ENCODE results near the gene DTWD2. TPM values are rescaled to one million over a fixed set of nuclear protein-coding genes. Genes with fewer than 3 reads are reported as not detected.
"Not testable (repeated sequence)": the region's sequence is repeated elsewhere in the genome, so short reads cannot be mapped to it uniquely, and the experiment has no call there.

Gene DTWD2
- total RNA-seq, 1 donor from 2014 or later: 11.8 TPM

DNA sequence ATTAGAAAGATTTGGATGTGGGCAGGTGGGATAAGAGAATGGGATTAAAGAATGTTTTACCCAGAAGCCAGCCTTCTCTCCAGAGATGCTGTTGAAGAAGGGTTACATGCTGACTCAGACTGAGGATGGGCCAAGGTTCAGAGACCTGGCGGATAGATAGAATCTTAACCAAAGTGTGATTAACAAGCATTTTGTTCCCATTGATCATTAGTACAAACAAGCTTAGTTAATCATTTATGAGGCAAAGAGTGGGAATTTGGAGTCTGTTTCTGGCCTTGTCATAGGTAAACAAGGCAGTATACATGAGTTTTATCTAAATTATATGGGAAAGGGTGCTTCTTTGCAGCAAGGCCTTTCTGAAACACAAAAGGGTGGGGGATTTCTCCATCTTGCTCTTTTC lies 20.8 kb upstream of the DTWD2 start:
- DNase-seq (no peak), ATAC-seq (ENCODE audit: poor library complexity) (no peak)
- intact Hi-C loops (cut with DNase I): no loop called here

DNA sequence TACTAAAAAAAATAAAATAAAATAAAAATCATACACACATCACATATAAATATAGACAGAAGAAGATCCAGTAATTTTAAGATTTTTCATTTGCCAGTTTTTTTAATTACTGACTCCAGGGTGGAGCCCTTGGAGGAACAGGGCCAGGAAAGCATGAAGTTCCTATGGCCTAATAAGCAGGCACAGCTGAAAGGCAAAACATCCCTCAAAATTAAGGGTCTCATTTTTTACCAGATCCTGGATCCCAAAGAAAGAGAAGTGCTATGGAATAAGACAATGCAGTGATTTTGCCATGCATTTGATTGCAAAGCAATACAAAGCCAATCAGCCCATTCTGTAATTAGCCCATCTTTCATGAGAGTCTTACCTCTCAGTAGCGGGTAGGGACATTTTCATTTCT lies 11.3 kb upstream of the DTWD2 start:
- ATAC-seq (ENCODE audit: poor library complexity): no peak
- intact Hi-C loops (cut with DNase I): no loop called here
- no peak for DNase-seq

DNA sequence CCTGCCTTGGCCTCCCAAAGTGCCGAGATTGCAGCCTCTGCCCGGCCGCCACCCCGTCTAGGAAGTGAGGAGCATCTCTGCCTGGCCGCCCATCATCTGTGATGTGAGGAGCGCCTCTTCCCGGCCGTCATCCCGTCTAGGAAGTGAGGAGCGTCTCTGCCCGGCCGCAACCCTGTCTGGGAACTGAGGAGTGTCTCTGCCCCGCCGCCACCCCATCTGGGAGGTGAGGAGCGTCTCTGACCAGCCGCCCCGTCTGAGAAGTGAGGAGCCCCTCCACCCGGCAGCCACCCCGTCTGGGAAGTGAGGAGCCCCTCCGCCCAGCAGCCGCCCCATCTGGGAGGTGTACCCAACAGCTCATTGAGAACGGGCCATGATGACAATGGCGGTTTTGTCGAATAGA lies 10.5 kb upstream of the DTWD2 start:
- ATAC-seq (ENCODE audit: poor library complexity); intact Hi-C loops (cut with DNase I): not testable (repeated sequence)

DNA sequence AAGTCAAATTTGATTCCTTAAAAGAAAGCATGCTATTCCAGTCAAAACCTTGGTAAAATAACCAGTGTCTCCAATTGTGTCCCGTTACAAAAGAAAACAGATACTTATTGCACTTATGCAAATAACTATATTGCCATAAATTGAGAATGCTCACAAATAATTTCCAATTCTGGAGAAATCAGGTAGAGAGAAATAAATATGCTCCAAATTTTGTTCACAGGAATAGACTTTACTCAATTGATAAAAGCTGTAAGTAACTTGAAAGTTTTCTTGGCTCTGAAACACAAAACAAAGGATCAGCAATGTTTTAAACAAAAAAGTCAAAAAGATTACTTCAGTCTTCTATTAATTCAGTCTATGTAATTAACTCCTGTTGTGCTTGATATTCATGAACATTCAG lies 7.8 kb upstream of the DTWD2 start:
- intact Hi-C loops (cut with DNase I): no loop called here
- DNase-seq (no peak), ATAC-seq (ENCODE audit: poor library complexity) (no peak)

More for the DNA sequence above, 10.5 kb upstream of the DTWD2 start:
- not testable (repeated sequence) for DNase-seq

DNA sequence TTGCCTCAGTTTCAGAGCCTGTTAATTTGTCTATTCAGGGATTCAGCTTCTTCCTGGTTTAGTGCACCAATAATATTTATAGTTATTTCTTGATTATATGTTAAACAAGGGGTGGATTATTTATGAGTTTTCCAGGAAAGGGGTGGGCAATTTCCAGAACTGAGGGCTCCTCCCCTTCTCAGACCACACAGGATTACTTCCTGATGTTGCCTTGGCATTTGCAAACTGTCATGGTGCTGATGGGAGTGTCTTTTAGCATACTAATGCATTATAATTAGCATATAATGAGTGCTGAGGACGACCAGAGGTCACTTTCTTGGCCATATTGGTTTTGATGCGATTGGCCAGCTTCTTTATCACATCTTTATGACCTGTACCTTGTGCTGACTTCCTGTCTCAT lies 6.2 kb upstream of the DTWD2 start:
- no peak for DNase-seq
- intact Hi-C loops (cut with DNase I): no loop called here
- no peak for ATAC-seq (ENCODE audit: poor library complexity)

DNA sequence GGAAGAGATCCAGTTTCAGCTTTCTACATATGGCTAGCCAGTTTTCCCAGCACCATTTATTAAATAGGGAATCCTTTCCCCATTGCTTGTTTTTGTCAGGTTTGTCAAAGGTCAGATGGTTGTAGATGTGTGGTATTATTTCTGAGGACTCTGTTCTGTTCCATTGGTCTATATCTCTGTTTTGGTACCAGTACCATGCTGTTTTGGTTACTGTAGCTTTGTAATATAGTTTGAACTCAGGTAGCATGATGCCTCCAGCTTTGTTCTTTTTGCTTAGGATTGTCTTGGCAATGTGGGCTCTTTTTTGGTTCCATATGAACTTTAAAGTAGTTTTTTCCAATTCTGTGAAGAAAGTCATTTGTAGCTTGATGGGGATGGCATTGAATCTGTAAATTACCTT lies 4.8 kb upstream of the DTWD2 start:
- intact Hi-C loops (cut with DNase I); DNase-seq; ATAC-seq (ENCODE audit: poor library complexity): not testable (repeated sequence)

DNA sequence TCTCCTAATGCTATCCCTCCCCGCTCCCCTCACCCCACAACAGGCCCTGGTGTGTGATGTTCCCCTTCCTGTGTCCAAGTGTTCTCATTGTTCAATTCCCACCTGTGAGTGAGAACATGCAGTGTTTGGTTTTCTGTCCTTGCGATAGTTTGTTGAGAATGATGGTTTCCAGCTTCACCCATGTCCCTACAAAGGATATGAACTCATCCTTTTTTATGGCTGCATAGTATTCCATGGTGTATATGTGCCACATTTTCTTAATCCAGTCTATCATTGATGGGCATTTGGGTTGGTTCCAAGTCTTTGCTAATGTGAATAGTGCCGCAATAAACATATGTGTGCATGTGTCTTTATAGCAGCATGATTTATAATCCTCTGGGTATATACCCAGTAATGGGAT lies 3.7 kb upstream of the DTWD2 start:
- intact Hi-C loops (cut with DNase I); DNase-seq; ATAC-seq (ENCODE audit: poor library complexity): not testable (repeated sequence)

DNA sequence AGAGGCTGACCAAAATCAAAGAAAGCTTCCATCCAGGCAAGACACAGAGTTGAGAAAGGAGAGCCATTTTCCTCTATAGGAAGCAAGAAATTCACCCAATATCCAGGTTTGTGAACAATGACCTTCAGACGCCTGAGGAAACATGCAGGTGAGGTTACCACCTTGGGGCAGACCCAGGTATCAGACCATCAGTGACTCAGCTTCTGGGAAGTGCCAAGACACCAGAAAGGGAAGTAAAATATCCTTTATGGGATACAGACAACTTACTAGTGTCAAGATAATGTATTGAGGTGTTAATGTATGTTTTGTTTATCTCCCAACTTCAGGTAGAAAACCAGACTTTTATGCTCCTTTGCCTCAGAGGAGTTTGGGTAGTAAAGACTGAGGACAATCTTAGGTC lies 2.2 kb upstream of the DTWD2 start:
- no peak for DNase-seq
- intact Hi-C loops (cut with DNase I): no loop called here
- no peak for ATAC-seq (ENCODE audit: poor library complexity)

DNA sequence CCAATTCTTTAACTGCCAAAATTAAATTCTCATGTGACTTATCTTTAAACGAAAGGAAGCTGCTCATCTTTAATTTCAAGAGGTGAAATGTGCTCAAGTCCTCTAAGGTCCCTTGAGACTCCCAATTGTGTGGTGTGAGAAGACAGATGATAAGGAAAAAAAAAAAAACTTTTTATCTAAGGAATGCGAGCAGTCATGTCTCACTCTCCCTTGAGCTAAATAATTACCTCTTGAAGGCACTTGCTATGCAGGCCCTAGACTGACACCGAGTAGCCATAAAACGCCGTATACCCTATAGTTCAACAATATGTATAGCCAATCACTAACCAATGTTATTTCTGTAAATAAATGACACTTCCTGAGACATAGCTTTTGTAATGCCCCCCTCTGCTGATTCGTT lies 1.5 kb upstream of the DTWD2 start:
- intact Hi-C loops (cut with DNase I): loop anchor here (2.0 to 5.0 kb wide), 2 partner anchors 81 to 427 kb away; partner anchors contain the start of gene DMXL1
- ATAC-seq (ENCODE audit: poor library complexity): no peak
- DNase-seq: no peak

DNA sequence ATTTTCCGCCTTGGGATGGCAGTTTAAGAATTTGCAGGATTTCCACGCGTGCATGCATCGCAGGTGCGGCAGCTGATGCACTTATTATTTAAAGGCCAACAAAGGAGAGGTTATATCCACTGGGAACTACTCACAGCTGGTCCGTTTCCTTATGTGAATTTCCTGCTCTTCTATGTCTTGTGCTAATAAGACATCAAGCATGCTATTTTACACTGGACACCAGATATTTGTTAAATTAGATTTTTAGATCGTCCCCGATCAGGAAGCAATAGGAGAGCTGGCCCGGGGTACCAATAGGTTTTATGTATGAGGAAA lies 476 bp upstream of the DTWD2 start:
- ATAC-seq (ENCODE audit: poor library complexity) (no peak), DNase-seq (no peak)
- intact Hi-C loops (cut with DNase I): loop anchor here (2.0 to 5.0 kb wide), 2 partner anchors 82 to 428 kb away; partner anchors contain the start of gene DMXL1

DNA sequence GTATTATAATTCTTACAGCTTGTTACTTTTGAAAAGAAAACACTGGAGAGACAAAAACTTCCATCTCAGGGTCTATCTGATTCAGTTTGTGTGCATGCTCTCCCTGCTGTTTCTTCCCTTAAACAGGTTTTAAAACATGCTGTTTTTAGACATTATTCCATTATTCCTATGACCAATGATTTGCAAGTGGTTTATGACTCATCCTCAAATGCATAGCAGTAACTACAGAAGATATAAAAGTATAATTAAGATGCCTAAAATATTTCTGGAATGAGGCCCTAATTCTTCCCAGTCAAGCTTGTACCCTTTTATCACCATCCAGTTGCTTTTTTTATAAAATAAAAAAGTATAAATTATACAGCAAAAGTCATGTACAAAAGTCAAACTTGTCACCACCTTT lies 3.7 kb downstream of the DTWD2 start:
- DNase-seq (no peak), ATAC-seq (ENCODE audit: poor library complexity) (no peak)
- intact Hi-C loops (cut with DNase I): loop anchor here (5.0 kb wide), 1 partner anchor 433 kb away; no protein-coding TSS in a partner anchor

DNA sequence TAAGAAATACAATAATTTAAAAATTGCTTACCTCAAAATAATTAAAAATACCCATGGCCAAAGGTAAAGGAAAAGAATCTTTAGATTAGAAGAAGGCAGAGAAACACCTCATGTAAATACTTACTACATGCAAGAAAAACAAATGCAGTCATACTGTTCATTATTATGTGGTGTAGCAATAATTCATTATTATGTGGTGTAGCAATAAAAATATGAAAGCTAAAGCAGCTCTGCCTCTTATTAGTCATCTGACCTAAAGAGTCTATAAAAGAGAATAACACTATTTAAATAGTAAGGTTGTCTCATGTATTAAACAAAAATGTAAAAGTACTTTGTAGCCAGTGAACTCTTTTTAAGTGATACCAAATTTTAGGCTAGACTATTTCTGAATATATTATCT lies 6.6 kb downstream of the DTWD2 start:
- DNase-seq (no peak), ATAC-seq (ENCODE audit: poor library complexity) (no peak)
- intact Hi-C loops (cut with DNase I): no loop called here

DNA sequence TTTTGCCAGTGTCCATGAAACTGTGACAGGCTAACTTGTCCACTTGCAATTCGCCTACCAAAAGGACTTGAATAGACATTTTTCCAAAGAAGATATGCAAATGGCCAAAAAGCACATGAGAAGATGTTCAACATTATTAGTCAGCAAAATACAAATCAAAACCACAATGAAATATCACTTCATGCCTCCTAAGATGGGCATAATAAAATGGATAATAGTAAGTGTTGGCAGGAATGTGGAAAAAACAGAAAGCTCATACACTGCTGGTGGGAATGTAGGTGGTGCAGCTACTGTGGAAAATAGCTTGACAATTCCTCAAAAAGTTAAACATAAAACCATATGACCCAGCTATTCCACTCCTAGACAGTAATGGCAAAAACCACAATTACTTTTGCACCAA lies 7.9 kb downstream of the DTWD2 start:
- intact Hi-C loops (cut with DNase I): no loop called here
- no peak for ATAC-seq (ENCODE audit: poor library complexity)
- DNase-seq: no peak

DNA sequence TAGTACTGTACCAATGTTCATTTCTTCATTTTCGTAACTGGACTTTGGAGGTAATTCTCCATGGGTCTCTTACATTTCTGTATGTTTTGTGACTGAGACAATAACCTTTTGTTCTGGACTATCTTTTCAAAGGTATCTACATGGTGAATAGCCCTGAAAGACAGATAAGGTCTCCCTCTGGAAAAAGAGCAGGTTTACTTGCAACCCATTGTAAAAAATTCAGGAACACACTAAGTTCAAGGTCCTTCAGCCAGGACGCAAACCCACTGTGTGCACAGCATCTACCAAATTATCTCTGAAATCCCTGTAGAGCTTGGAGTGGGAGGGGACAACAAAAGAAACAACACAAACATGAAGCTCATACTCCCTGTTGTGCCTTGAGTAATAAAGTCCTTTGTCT lies 8.3 kb downstream of the DTWD2 start:
- DNase-seq (no peak), ATAC-seq (ENCODE audit: poor library complexity) (no peak)
- intact Hi-C loops (cut with DNase I): no loop called here

DNA sequence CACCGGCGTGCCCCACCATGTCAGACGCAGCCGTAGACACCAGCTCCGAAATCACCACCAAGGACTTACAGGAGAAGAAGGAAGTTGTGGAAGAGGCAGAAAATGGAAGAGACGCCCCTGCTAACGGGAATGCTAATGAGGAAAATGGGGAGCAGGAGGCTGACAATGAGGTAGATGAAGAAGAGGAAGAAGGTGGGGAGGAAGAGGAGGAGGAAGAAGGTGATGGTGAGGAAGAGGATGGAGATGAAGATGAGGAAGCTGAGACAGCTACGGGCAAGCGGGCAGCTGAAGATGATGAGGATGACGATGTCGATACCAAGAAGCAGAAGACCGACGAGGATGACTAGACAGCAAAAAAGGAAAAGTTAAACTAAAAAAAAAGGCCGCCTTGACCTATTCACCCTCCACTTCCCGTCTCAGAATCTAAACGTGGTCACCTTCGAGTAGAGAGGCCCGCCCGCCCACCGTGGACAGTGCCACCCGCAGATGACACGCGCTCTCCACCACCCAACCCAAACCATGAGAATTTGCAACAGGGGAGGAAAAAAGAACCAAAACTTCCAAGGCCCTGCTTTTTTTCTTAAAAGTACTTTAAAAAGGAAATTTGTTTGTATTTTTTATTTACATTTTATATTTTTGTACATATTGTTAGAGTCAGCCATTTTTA lies 14.4 kb downstream of the DTWD2 start:
- intact Hi-C loops (cut with DNase I); ATAC-seq (ENCODE audit: poor library complexity); DNase-seq: not testable (repeated sequence)

DNA sequence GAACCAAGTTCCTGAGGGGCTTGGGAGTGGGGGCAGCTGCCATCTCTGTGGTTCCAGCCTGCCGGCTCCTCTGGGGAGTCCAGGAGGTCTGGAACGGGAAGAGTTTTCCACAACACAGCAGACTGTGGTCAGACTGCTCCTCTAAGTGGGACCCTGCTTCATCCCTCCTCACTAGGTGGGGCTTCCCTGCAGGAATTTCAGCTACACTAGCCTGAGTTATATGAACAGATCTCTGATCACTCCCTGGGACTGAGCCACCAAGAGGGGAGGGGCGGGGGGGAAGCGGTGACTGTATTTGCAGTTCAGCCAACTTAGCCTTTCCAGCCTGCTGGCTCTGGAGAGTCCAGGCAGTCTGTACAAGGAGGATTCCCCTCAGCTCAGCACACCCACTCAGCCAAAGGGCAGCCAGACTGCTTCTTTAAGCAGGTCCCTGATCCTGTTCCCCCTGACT lies 19.4 kb downstream of the DTWD2 start:
- ATAC-seq (ENCODE audit: poor library complexity): peak; percentile 82
- DNase-seq: no peak
- intact Hi-C loops (cut with DNase I): no loop called here

DNA sequence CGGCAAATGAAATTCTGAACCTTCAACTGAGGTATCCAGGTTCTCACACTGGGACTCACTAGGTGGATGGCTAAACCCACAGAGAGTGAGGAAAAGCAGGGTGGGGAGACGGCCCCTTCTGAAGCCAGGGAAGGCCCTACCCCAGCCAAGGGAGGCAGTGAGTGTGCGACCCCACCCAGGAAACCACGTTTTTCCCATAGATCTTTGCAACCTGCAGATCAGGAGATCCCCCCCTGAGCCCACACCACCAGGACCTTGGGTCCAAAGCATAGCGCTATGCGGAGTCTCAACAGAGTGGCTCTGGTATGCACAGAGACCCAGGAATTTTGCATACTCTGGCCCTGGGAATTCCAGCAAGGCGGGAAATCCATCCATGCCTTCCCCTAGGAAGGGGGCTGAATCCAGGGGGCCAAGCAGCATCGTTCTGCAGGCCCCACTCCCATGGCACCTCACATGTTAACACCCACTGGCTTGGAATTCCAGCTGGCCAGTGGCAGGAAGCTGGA lies 19.9 kb downstream of the DTWD2 start:
- intact Hi-C loops (cut with DNase I): no loop called here
- DNase-seq: no peak
- peak; percentile 12 for ATAC-seq (ENCODE audit: poor library complexity)

DNA sequence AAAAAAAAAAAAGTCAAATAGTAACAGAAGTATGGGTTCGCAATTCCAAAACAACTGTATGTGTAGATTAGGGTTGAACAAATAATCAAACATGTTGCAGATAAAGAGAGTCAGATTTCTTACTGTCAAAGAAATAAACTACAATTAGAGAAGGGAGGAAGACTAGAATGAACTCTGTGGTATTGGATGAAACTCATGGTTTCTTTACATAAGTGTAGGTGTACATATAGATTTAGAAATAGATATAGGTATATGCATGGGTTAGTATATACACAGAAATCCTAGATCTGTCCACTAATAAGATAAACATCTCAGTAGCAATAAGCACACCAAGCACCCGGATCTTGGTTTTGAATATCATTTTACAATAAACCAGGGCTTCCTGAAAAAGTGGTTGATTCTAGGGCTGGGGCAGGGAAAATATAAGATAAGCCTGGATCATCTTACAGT lies 21.3 kb downstream of the DTWD2 start:
- ATAC-seq (ENCODE audit: poor library complexity): no peak

DNA sequence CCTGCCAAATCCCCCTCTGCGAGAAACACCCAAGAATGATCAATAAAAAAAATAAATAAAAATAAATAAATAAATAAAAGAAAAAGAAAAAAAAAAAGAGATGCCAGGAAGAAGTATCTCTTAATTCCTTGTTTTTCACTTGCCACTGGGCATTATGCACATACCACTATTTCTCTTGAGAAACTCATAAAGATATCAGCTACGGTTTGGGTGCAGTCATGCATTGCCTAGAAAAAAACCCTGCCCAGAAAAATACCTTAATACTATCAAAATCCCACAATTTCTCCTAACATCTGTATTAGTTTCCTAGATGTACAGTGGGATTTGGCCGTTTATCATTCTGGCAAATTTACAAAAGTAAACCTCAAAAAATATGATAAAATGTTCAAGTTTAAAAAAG lies 22.5 kb downstream of the DTWD2 start:
- no peak for ATAC-seq (ENCODE audit: poor library complexity)
- no peak for DNase-seq
- intact Hi-C loops (cut with DNase I): no loop called here

More for the DNA sequence above, 21.3 kb downstream of the DTWD2 start:
- no peak for DNase-seq
- intact Hi-C loops (cut with DNase I): no loop called here

DNA sequence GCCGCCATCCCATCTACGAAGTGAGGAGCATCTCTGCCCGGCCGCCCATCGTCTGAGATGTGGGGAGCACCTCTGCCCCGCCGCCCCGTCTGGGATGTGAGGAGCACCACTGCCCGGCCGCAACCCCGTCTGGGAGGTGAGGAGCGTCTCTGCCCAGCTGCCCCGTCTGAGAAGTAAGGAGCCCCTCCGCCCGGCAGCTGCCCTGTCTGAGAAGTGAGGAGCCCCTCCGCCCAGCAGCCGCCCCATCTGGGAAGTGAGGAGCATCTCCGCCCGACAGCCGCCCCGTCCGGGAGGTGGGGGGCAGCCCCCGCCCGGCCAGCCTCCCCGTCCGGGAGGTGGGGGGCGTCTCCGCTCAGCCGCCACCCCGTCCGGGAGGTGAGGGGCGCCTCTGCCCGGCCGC lies 23.4 kb downstream of the DTWD2 start:
- intact Hi-C loops (cut with DNase I); ATAC-seq (ENCODE audit: poor library complexity); DNase-seq: not testable (repeated sequence)

DNA sequence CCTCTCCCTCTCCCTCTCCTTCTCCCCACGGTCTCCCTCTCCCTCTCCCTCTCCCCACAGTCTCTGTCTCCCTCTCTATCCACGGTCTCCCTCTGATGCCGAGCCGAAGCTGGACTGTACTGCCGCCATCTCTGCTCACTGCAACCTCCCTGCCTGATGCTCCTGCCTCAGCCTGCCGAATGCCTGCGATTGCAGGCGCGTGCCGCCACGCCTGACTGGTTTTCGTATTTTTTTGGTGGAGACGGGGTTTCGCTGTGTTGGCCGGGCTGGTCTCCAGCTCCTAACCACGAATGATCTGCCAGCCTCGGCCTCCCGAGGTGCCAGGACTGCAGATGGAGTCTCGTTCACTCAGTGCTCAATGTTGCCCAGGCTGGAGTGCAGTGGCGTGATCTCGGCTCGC lies 24.0 kb downstream of the DTWD2 start:
- ATAC-seq (ENCODE audit: poor library complexity); intact Hi-C loops (cut with DNase I); DNase-seq: not testable (repeated sequence)
